Body of pancreas (tissue), 4 donors: ENCODE measurements around the gene NWD2. TPM values are rescaled to one million over a fixed set of nuclear protein-coding genes. Genes with fewer than 3 reads are reported as not detected.

Source experiments
- ATAC-seq: fragments of 150-250 bp; one replicate; pipeline ENCODE4 v1.9.1; 2016
- DNase-seq, 4 donors: peaks; one replicate each; pipeline ENCODE4 v3.0.0-alpha.2; 2019
- H3K27ac ChIP-seq, 4 donors: fragments of 200-600 bp; sonication (generic); 1 replicate in 3 of 4; 2 replicates in 1 of 4; pipeline versions ENCODE4 v1.5.1 to v1.6.1; 2016 to 2019; ENCODE audit warnings: mild to moderate bottlenecking in 1 of 4, mixed read lengths in 1 of 4, moderate library complexity in 1 of 4
- H3K27me3 ChIP-seq, 2 donors: fragments of 200-600 bp; sonication (generic); one replicate each; pipeline ENCODE4 v1.6.0; 2016; ENCODE audit warnings: mild to moderate bottlenecking in 1 of 2
- H3K36me3 ChIP-seq, 2 donors: fragments of 200-600 bp; sonication (generic); replicated peaks in 1 of 2; 2 replicates each; pipeline ENCODE4 v1.5.1; 2016; ENCODE audit warnings: low read depth in 2 of 2; ENCODE audit not compliant: insufficient read depth in 1 of 2
- H3K4me1 ChIP-seq: fragments of 200-600 bp; sonication (generic); one replicate; pipeline ENCODE4 v1.6.0; 2016
- H3K4me3 ChIP-seq, 2 donors: fragments of 200-600 bp; sonication (generic); 1 replicate in 1 of 2; 2 replicates in 1 of 2; pipeline ENCODE4 v1.5.1; 2016 to 2019
- H3K9me3 ChIP-seq, 3 donors: fragments of 200-600 bp; sonication (generic); 1 replicate in 2 of 3; 2 replicates in 1 of 3; pipeline ENCODE4 v1.5.1; 2016
- POLR2A ChIP-seq, 3 donors: fragments of 450-650 bp; IDR thresholded peaks; one replicate each; pipeline ENCODE4 v1.6.1; 2016; ENCODE audit warnings: antibody characterized with exemption in 3 of 3, mild to moderate bottlenecking in 2 of 3
- WGBS, 2 donors: methylation state at CpG; one replicate each; pipeline ENCODE4 v1.1.5; 2017; 5-methylcytosine and 5-hydroxymethylcytosine counted together
- intact Hi-C: fragments of 100-400 bp; cut with DNase I; formaldehyde crosslinking; loops from one replicate; pipeline ENCODE4 v1.15.1; 2023
- total RNA-seq, 2 donors: library from RNA; depleted of rRNA; stranded (reverse); fragments of >200 nt; gene quantifications; one replicate each; pipeline ENCODE4 v1.1.0, GENCODE V29; 2016
- TF ChIP-seq, protein P1 (sequence below), 7 experiments: fragments of 450-650 bp in 4 of 7; fragments of 200-600 bp in 3 of 7; sonication (generic) in 3 of 7; IDR thresholded peaks; one replicate each; pipeline ENCODE4 v1.5.1; 2016 to 2019; ENCODE audit warnings: antibody characterized with exemption in 7 of 7

Gene NWD2
- total RNA-seq, 2 donors from 2014 or later, result 0.26 to 4.0 TPM

DNA sequence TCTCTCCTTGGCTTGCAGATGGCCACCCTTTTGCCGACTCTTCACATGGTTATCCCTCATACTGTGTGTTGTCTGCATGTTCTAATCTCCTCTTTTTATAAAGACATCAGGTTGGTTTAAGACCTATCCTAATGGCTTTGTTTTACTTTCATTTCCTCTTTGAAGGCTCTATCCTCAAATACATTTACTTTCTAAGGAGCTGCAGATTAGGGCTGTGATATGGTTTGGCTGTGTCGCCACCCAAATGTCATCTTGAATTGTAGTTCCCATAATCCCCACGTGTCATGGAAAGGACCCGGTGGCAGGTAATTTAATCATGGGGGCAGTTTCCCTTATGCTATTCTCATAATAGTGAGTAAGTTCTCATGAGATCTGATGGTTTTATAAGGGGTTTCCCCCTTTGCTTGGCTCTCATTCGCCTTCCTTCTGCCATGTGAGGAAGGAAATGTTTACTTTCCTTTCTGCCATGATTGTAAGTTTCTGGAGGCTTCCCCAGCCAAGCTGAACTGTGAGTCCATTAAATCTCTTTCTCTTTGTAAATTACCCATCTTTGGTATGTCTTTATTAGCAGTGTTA, 237.1 kb downstream of the NWD2 start:
- Histone ChIP-seq H3K27me3 (no peaks in the 10 kb centered on the region), H3K27ac (no peak overlapping the region), H3K9me3 (no peaks in the 10 kb centered on the region), H3K4me1 (peaks cover 74% of the 10 kb centered on the region), H3K4me3 (no peak overlapping the region), H3K36me3 (no peaks in the 10 kb centered on the region)
- WGBS, 2 donors, result 65 to 70% methylated on average over 5 of the region's 5 CpGs
- ATAC-seq (no peak), DNase-seq (no peak)
- intact Hi-C loops, result no loop called here
- no peak for TF ChIP-seq POLR2A (IDR thresholded peaks at IDR 0.05)
- TF ChIP-seq, protein P1, sequence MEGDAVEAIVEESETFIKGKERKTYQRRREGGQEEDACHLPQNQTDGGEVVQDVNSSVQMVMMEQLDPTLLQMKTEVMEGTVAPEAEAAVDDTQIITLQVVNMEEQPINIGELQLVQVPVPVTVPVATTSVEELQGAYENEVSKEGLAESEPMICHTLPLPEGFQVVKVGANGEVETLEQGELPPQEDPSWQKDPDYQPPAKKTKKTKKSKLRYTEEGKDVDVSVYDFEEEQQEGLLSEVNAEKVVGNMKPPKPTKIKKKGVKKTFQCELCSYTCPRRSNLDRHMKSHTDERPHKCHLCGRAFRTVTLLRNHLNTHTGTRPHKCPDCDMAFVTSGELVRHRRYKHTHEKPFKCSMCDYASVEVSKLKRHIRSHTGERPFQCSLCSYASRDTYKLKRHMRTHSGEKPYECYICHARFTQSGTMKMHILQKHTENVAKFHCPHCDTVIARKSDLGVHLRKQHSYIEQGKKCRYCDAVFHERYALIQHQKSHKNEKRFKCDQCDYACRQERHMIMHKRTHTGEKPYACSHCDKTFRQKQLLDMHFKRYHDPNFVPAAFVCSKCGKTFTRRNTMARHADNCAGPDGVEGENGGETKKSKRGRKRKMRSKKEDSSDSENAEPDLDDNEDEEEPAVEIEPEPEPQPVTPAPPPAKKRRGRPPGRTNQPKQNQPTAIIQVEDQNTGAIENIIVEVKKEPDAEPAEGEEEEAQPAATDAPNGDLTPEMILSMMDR (IDR thresholded peaks at IDR 0.05), result no peak

- H3K4me1 ChIP-seq, result peaks cover 74% of the 10 kb centered on the region
- no peak overlapping the region for H3K4me3 ChIP-seq
- 12 to 24% methylated on average over 1 of the region's 1 CpG for WGBS, 2 donors
- H3K9me3 ChIP-seq, result no peaks in the 10 kb centered on the region
- TF ChIP-seq POLR2A (IDR thresholded peaks at IDR 0.05), result no peak
- TF ChIP-seq, protein P1 (IDR thresholded peaks at IDR 0.05), result no peak
- H3K27ac ChIP-seq, result no peak overlapping the region
- H3K27me3 ChIP-seq, result no peaks in the 10 kb centered on the region
- no peaks in the 10 kb centered on the region for H3K36me3 ChIP-seq
- intact Hi-C loops, result no loop called here
- DNase-seq (no peak), ATAC-seq (no peak)
Measured at GRCh38 chr4:37482236-37482913, 237.8 kb downstream of the NWD2 start.

DNA sequence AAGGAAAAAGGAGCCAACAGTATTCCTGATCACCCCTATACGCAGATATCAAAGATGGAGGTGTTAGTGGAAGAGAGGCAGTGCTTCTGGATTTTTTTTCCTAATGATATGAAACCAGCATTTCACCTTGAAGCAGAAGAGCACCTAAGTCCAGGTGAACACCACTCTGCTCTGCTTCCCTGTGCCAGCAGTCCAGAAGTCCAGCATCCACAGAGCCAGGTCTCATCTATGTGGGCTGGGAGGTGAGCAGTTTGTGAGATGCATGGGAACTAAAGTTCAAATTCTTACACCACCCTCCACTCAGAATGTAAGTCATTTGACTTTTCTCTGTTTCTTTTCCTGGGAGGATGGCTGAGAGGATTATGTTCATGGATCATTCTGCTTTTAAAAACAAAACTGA, 239.1 kb downstream of the NWD2 start:
- intact Hi-C loops, result no loop called here
- no peak for ATAC-seq
- no peaks in the 10 kb centered on the region for H3K27me3 ChIP-seq

GRCh38 chr4:37486166-37486565, 241.6 kb downstream of the NWD2 start:
- DNase-seq, result peak in 1 of 4 donors; percentile 15
- WGBS, 2 donors, result 20 to 24% methylated on average over 3 of the region's 3 CpGs
- TF ChIP-seq, protein P1 (IDR thresholded peaks at IDR 0.05), result no peak
- TF ChIP-seq POLR2A (IDR thresholded peaks at IDR 0.05), result no peak

More for the DNA sequence above, 239.1 kb downstream of the NWD2 start:
- H3K9me3 ChIP-seq, result no peaks in the 10 kb centered on the region
- H3K4me1 ChIP-seq, result peaks cover 69% of the 10 kb centered on the region
- TF ChIP-seq POLR2A (IDR thresholded peaks at IDR 0.05), result no peak
- TF ChIP-seq, protein P1 (IDR thresholded peaks at IDR 0.05), result no peak
- H3K4me3 ChIP-seq, result no peak overlapping the region
- no peak for DNase-seq
- WGBS, 2 donors, result 42 to 57% methylated on average over 1 of the region's 1 CpG
- no peaks in the 10 kb centered on the region for H3K36me3 ChIP-seq
- no peak overlapping the region for H3K27ac ChIP-seq

DNA sequence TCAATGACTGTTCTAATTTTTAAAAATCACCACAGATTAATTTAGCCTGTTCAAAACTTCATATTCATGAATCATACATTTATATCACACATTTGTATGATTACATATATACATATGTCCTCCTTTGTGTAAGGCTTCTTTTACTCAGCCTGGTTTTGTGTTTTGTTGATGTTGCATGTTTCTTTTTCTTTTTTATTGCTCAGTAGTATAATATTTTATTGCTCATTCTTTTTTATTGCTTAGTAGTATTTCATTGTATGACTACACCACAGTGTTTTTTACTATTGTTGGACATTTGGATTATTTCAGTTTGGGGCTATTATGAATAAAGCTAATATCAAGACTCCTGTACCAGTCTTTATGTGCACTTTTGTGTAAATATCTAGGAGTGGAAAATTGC, 243.1 kb downstream of the NWD2 start:
- DNase-seq (no peak), ATAC-seq (no peak)
- intact Hi-C loops, result no loop called here
- peaks cover 51% of the 10 kb centered on the region for H3K4me1 ChIP-seq
- H3K27me3 ChIP-seq, result no peaks in the 10 kb centered on the region
- H3K27ac ChIP-seq, result no peak overlapping the region
- peaks cover 0 to 3% of the 10 kb centered on the region in 2 donors for H3K36me3 ChIP-seq
- TF ChIP-seq, protein P1 (IDR thresholded peaks at IDR 0.05), result no peak
- TF ChIP-seq POLR2A (IDR thresholded peaks at IDR 0.05), result no peak
- H3K4me3 ChIP-seq, result no peak overlapping the region
- no peaks in the 10 kb centered on the region for H3K9me3 ChIP-seq

More at GRCh38 chr4:37486166-37486565, 241.6 kb downstream of the NWD2 start:
- Histone ChIP-seq H3K27ac (peak overlapping the region; percentile 33 to 68 (median 54)), H3K27me3 (no peaks in the 10 kb centered on the region), H3K4me3 (no peak overlapping the region), H3K36me3 (no peaks in the 10 kb centered on the region), H3K4me1 (peaks cover 65% of the 10 kb centered on the region), H3K9me3 (no peaks in the 10 kb centered on the region)
- intact Hi-C loops, result no loop called here
- peak; percentile 39 for ATAC-seq
